Measurements from ENCODE around the gene SPEF1. TPM values are rescaled to one million over a fixed set of nuclear protein-coding genes. Genes with fewer than 3 reads are reported as not detected.

The SPEF1 gene
- total RNA-seq, 1 experiment from 2014 or later: not detected

GRCh38 chr20:3787324-3788014, 6.2 kb upstream of the SPEF1 start:
- peak overlapping the region; percentile 65 for H3K4me3 ChIP-seq (ENCODE audit: low read length)
- H3K9me3 ChIP-seq (ENCODE audit: low read length): no peaks in the 10 kb centered on the region
- H3K36me3 ChIP-seq (ENCODE audit: insufficient read depth, low read length): no peaks in the 10 kb centered on the region
- H4K20me1 ChIP-seq (ENCODE audit: insufficient read depth, low read depth, low read length): peaks cover 10% of the 10 kb centered on the region; the same call in 1 of the 2 replicates
- peak overlapping the region; percentile 69; the same call in 1 of the 2 replicates for H2AFZ ChIP-seq (ENCODE audit: low read length)
- H3K27ac ChIP-seq (ENCODE audit: low read length): no peak overlapping the region
- peak overlapping the region; percentile 66 for H3K9ac ChIP-seq (ENCODE audit: low read length)
- H3K27me3 ChIP-seq (ENCODE audit: low read length): no peaks in the 10 kb centered on the region
- peak overlapping the region; percentile 89 for H3K4me2 ChIP-seq (ENCODE audit: low read depth, low read length, poor library complexity, severe bottlenecking)
- H3K79me2 ChIP-seq (ENCODE audit: low read length): peaks cover 16% of the 10 kb centered on the region
- no peaks in the 10 kb centered on the region for H3K9me2 ChIP-seq (replicated peaks; ENCODE audit: insufficient read depth, low read length)
- DNase-seq: no peak
- peaks cover 22% of the 10 kb centered on the region for H3K4me1 ChIP-seq (ENCODE audit: low read length)

- peak within 1 kb of the TSS; percentile 77 for H3K9ac ChIP-seq (ENCODE audit: low read length)
- no peaks in the 10 kb centered on the region for H3K27me3 ChIP-seq (ENCODE audit: low read length)
- peak; percentile 95 for DNase-seq
- H3K9me3 ChIP-seq (ENCODE audit: low read length): no peaks in the 10 kb centered on the region
- H3K36me3 ChIP-seq (ENCODE audit: insufficient read depth, low read length): no peaks in the 10 kb centered on the region
- no peaks in the 10 kb centered on the region for H3K9me2 ChIP-seq (replicated peaks; ENCODE audit: insufficient read depth, low read length)
- H3K79me2 ChIP-seq (ENCODE audit: low read length): peaks cover 16% of the 10 kb centered on the region
- no peak within 1 kb of the TSS for H3K27ac ChIP-seq (ENCODE audit: low read length)
- H2AFZ ChIP-seq (ENCODE audit: low read length): peak within 1 kb of the TSS; percentile 69; the same call in 1 of the 2 replicates
- peaks cover 22% of the 10 kb centered on the region for H3K4me1 ChIP-seq (ENCODE audit: low read length)
- H4K20me1 ChIP-seq (ENCODE audit: insufficient read depth, low read depth, low read length): peaks cover 10% of the 10 kb centered on the region; the same call in 1 of the 2 replicates
- peak within 1 kb of the TSS; percentile 89 for H3K4me2 ChIP-seq (ENCODE audit: low read depth, low read length, poor library complexity, severe bottlenecking)
- H3K4me3 ChIP-seq (ENCODE audit: low read length): peak within 1 kb of the TSS; percentile 73
Observed at GRCh38 chr20:3786665-3787323, 5.5 kb upstream of the SPEF1 start, which contains the start of gene CENPB. Gene CENPB, minus strand, starts transcription at chr20:3786740. Its CDS starts 257 bp downstream, at chr20:3786483.

GRCh38 chr20:3786126-3786484, 4.9 kb upstream of the SPEF1 start:
- Histone ChIP-seq H3K27me3 (ENCODE audit: low read length) (no peaks in the 10 kb centered on the region), H3K4me3 (ENCODE audit: low read length) (peak overlapping the region; percentile 73), H3K27ac (ENCODE audit: low read length) (no peak overlapping the region), H3K36me3 (ENCODE audit: insufficient read depth, low read length) (no peaks in the 10 kb centered on the region), H2AFZ (ENCODE audit: low read length) (no peak overlapping the region), H3K79me2 (ENCODE audit: low read length) (peaks cover 16% of the 10 kb centered on the region), H3K9me2 (replicated peaks; ENCODE audit: insufficient read depth, low read length) (no peaks in the 10 kb centered on the region), H3K4me1 (ENCODE audit: low read length) (peaks cover 23% of the 10 kb centered on the region), H3K4me2 (ENCODE audit: low read depth, low read length, poor library complexity, severe bottlenecking) (peak overlapping the region; percentile 82), H3K9ac (ENCODE audit: low read length) (peak overlapping the region; percentile 77), H4K20me1 (ENCODE audit: insufficient read depth, low read depth, low read length) (peaks cover 10% of the 10 kb centered on the region; the same call in 1 of the 2 replicates), H3K9me3 (ENCODE audit: low read length) (no peaks in the 10 kb centered on the region)
- DNase-seq: no peak

- peak overlapping the region; percentile 73; the same call in 1 of the 2 replicates for H3K4me3 ChIP-seq (ENCODE audit: low read length)
- peaks cover 29% of the 10 kb centered on the region for H3K4me1 ChIP-seq (ENCODE audit: low read length)
- no peaks in the 10 kb centered on the region for H3K9me2 ChIP-seq (replicated peaks; ENCODE audit: insufficient read depth, low read length)
- peak overlapping the region; percentile 77 for H3K9ac ChIP-seq (ENCODE audit: low read length)
- no peaks in the 10 kb centered on the region for H3K36me3 ChIP-seq (ENCODE audit: insufficient read depth, low read length)
- peaks cover 16% of the 10 kb centered on the region for H3K79me2 ChIP-seq (ENCODE audit: low read length)
- H2AFZ ChIP-seq (ENCODE audit: low read length): no peak overlapping the region
- DNase-seq: no peak
- no peaks in the 10 kb centered on the region for H3K27me3 ChIP-seq (ENCODE audit: low read length)
- H3K4me2 ChIP-seq (ENCODE audit: low read depth, low read length, poor library complexity, severe bottlenecking): peak overlapping the region; percentile 82
- H4K20me1 ChIP-seq (ENCODE audit: insufficient read depth, low read depth, low read length): peaks cover 10% of the 10 kb centered on the region; the same call in 1 of the 2 replicates
- H3K27ac ChIP-seq (ENCODE audit: low read length): no peak overlapping the region
- no peaks in the 10 kb centered on the region for H3K9me3 ChIP-seq (ENCODE audit: low read length)
Observed at GRCh38 chr20:3785240-3786125, 4.2 kb upstream of the SPEF1 start.

- no peak for DNase-seq
- H4K20me1 ChIP-seq (ENCODE audit: insufficient read depth, low read depth, low read length): peaks cover 10% of the 10 kb centered on the region; the same call in 1 of the 2 replicates
- no peak overlapping the region for H3K27ac ChIP-seq (ENCODE audit: low read length)
- no peaks in the 10 kb centered on the region for H3K36me3 ChIP-seq (ENCODE audit: insufficient read depth, low read length)
- H3K79me2 ChIP-seq (ENCODE audit: low read length): peaks cover 16% of the 10 kb centered on the region
- no peak overlapping the region for H3K4me3 ChIP-seq (ENCODE audit: low read length)
- no peaks in the 10 kb centered on the region for H3K27me3 ChIP-seq (ENCODE audit: low read length)
- H3K9me3 ChIP-seq (ENCODE audit: low read length): no peaks in the 10 kb centered on the region
- peak overlapping the region; percentile 39 for H3K4me2 ChIP-seq (ENCODE audit: low read depth, low read length, poor library complexity, severe bottlenecking)
- no peaks in the 10 kb centered on the region for H3K9me2 ChIP-seq (replicated peaks; ENCODE audit: insufficient read depth, low read length)
- peaks cover 32% of the 10 kb centered on the region for H3K4me1 ChIP-seq (ENCODE audit: low read length)
- H2AFZ ChIP-seq (ENCODE audit: low read length): no peak overlapping the region
- H3K9ac ChIP-seq (ENCODE audit: low read length): no peak overlapping the region
Observed at GRCh38 chr20:3784863-3785239, 3.6 kb upstream of the SPEF1 start.

- peaks cover 16% of the 10 kb centered on the region for H3K79me2 ChIP-seq (ENCODE audit: low read length)
- peaks cover 32% of the 10 kb centered on the region for H3K4me1 ChIP-seq (ENCODE audit: low read length)
- no peak overlapping the region for H3K4me3 ChIP-seq (ENCODE audit: low read length)
- H3K4me2 ChIP-seq (ENCODE audit: low read depth, low read length, poor library complexity, severe bottlenecking): peak overlapping the region; percentile 39
- no peak overlapping the region for H2AFZ ChIP-seq (ENCODE audit: low read length)
- H3K27ac ChIP-seq (ENCODE audit: low read length): no peak overlapping the region
- H3K9me3 ChIP-seq (ENCODE audit: low read length): no peaks in the 10 kb centered on the region
- H3K9ac ChIP-seq (ENCODE audit: low read length): no peak overlapping the region
- DNase-seq: no peak
- H4K20me1 ChIP-seq (ENCODE audit: insufficient read depth, low read depth, low read length): peaks cover 10% of the 10 kb centered on the region; the same call in 1 of the 2 replicates
- no peaks in the 10 kb centered on the region for H3K36me3 ChIP-seq (ENCODE audit: insufficient read depth, low read length)
- H3K27me3 ChIP-seq (ENCODE audit: low read length): no peaks in the 10 kb centered on the region
- no peaks in the 10 kb centered on the region for H3K9me2 ChIP-seq (replicated peaks; ENCODE audit: insufficient read depth, low read length)
Observed at GRCh38 chr20:3784216-3784853, 3.1 kb upstream of the SPEF1 start.

- Histone ChIP-seq H3K4me2 (ENCODE audit: low read depth, low read length, poor library complexity, severe bottlenecking) (no peak overlapping the region), H3K36me3 (ENCODE audit: insufficient read depth, low read length) (no peaks in the 10 kb centered on the region), H4K20me1 (ENCODE audit: insufficient read depth, low read depth, low read length) (peaks cover 10% of the 10 kb centered on the region; the same call in 1 of the 2 replicates), H3K9me2 (replicated peaks; ENCODE audit: insufficient read depth, low read length) (no peaks in the 10 kb centered on the region), H3K79me2 (ENCODE audit: low read length) (peaks cover 16% of the 10 kb centered on the region), H3K9ac (ENCODE audit: low read length) (no peak overlapping the region), H3K27ac (ENCODE audit: low read length) (no peak overlapping the region), H3K4me1 (ENCODE audit: low read length) (peaks cover 32% of the 10 kb centered on the region), H3K27me3 (ENCODE audit: low read length) (no peaks in the 10 kb centered on the region), H2AFZ (ENCODE audit: low read length) (no peak overlapping the region), H3K4me3 (ENCODE audit: low read length) (no peak overlapping the region), H3K9me3 (ENCODE audit: low read length) (no peaks in the 10 kb centered on the region)
- no peak for DNase-seq
Observed at GRCh38 chr20:3783511-3784195, 2.4 kb upstream of the SPEF1 start.
